Activated CD8-positive, alpha-beta memory T cell treated with anti-CD3 and anti-CD28 coated beads, Interleukin-2, amount 50 U/mL, for 1 hour (primary cell): ENCODE measurements around the gene C2.
"Not testable (repeated sequence)": the region's sequence is repeated elsewhere in the genome, so short reads cannot be mapped to it uniquely, and the experiment has no call there.

Source experiments
- DNase-seq: peaks from one replicate; pipeline ENCODE4 v3.0.0-alpha.2; 2020; ENCODE audit errors: extremely low read depth

C2 gene

DNA sequence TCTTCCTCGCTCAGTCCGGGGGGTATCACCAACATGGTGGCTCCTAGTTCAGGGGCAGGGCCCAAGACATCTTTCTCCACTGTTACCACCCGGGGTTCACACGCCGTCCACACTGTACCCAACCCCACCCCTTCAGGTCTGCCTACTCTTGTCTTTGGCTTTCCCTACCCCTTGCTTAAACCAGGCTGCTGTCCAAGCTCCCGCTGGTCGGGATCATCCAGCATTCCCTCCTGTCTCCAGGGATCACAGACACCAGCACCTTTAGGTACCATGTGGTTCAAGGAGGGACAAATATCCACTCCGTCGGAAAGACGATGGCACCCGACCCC lies 30.9 kb downstream of the C2 start:
- no peak for DNase-seq

DNA sequence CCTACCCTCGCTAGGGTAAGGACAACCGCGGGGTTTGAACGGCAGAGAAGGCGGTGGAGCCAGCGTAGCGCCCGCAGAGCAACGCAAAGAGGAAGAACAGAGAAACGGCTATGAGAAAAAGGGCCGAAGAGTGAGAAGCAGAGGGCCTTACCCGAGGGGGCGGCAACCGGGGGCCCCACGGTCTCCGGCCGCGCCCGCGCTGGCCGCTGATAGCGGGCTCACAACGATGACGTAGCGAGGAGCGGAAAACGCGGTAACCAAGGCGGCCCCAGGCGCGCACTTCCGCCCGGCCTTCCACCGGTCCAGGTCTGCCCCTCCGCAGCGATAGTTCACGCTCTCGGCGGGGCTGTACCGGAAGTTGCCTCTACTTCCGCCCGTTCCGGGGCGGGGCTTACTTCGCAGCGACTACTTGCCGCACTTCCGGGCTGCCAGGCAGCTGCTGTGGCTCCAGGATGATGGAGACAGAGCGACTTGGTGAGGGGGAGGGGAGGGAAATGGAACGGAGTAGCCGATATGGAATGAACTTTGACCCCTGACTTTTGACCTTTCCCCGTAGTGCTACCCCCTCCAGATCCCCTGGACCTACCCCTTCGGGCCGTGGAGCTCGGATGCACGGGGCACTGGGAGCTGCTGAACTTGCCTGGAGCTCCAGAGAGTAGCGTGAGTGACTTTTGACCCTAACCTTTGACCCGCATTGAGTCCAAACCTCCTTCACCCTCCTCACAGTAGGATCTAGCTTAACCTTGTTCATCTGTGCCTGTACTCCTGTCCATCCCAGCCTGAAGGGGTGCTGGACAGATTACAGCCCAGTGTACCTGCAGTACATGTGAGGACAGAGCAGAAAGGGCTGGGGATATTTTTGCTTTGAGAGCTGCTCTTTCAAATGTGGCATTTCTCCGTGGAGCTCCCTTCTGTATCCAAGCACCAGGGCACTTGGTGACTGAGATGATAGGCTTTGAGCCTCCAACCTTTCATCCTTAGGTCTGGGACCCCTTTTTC lies 31.5 kb downstream of the C2 start, which contains the start of the genes NELFE and SKIC2:
NELFE (minus strand) TSS at position 231 of the 999 bp plus-strand sequence. CDS start 525 bp downstream, outside the sequence.
SKIC2 (plus strand) TSS at position 435 of the 999 bp plus-strand sequence; CDS start at position 453, 18 bp downstream.
- DNase-seq, result peak; percentile 91

DNA sequence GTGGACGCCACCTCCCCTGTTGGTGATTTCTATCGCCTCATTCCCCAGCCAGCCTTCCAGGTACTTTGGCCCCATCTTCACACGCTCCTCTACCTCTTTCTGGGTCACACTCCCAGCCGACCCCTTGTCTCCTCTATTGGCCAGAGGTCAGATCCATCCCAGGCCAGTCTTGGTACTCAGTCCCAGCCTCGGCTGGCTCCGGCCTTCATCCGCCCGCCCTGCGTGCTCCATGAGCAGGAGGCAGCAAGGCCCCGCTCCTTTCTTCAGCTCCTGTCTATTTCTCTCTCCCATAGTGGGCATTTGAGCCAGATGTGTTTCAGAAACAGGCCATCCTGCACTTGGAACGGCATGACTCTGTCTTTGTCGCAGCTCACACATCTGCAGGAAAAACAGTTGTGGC lies 34.1 kb downstream of the C2 start:
- no peak for DNase-seq

DNA sequence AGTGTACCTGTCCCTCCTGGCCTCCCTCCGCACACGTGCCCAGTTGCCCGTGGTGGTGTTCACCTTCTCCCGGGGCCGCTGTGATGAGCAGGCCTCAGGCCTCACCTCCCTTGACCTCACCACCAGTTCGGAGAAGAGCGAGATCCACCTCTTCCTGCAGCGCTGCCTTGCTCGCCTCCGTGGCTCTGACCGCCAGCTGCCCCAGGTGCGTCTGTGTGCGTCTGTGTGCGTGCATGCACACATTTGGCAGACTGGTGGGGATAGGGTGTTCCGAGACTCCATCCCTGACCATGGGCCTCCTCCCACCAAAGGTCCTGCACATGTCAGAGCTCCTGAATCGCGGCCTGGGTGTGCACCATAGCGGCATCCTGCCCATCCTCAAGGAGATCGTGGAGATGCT lies 36.4 kb downstream of the C2 start:
- DNase-seq, result no peak

DNA sequence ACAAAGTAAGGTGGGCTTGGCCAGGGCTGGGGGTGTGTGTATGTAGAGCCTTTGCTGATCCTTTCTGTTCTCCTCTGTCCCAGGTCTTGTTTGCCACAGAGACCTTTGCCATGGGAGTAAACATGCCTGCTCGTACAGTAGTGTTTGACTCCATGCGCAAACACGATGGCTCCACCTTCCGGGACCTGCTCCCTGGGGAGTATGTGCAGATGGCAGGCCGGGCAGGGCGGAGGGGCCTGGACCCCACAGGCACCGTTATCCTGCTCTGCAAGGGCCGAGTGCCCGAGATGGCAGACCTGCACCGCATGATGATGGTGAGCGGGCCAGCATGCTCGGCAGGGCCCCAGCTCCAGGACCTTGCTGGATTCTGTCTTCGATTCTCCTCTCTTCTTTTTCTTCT lies 38.2 kb downstream of the C2 start:
- no peak for DNase-seq

DNA sequence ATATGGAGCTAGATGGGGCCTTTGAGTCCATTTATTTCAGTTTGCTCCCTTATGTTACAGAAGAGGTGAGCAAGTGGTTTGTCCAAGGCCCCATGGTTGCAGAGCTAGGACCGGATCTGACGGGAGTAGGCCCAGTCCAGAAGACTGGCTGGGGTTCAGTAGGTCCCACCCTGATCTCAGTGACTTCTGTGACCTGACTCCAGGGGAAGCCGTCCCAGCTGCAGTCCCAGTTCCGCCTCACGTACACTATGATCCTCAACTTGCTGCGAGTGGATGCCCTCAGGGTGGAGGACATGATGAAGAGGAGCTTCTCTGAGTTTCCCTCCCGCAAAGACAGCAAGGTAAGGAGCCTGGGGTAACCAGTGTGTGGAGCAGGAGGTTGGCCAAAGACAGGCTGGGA lies 39.0 kb downstream of the C2 start:
- DNase-seq, result no peak

DNA sequence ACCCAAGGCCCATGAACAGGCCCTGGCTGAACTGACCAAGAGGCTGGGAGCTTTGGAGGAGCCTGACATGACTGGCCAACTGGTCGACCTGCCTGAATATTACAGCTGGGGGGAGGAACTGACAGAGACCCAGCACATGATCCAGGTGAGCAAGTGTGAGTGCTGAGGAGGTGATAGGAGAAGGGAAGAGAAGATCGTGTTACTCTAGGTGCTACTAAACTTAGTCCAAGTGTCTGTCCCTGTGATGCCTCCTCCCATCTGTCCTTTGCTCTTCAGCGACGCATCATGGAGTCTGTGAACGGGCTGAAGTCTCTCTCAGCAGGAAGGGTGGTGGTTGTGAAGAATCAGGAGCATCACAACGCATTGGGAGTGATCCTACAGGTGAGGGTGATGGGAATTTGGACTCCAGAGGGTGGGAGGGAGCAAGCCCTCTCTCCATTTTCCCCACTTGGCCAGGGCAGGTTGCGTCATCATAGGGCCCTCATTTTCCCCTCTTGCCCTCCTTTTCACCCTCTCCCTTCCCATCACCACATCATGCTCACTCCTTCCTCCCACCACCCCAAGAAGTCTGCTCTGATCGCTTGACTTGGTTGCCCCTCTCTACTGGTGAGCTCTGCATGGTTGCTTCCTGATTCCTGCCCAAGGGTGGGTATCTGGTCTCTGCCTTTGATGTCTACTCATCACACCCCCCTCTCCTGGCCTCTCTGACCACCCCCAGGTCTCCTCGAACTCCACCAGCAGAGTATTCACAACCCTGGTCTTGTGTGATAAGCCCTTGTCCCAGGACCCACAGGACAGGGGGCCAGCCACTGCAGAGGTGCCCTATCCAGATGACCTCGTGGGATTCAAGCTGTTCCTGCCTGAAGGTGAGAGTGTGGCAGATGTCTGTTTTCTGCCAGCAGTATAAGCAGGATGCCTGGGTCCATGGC lies 39.7 kb downstream of the C2 start:
- no peak for DNase-seq

DNA sequence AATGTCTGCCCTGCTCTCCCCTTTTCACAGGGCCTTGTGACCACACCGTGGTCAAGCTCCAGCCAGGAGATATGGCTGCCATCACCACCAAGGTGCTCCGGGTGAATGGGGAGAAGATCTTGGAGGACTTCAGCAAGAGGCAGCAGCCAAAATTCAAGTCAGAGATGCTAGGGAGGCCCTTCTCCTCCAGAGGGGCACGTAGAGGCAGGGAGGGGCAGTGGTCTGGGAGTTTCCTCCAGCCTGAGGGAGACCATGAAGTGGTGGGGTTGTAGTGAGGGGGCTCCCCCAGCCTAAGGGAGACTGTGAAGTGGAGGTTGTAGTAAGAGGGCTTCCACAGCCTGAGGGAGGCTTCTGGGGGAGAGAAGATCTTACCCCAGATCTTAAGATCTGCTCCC lies 40.4 kb downstream of the C2 start:
- DNase-seq, result no peak

DNA sequence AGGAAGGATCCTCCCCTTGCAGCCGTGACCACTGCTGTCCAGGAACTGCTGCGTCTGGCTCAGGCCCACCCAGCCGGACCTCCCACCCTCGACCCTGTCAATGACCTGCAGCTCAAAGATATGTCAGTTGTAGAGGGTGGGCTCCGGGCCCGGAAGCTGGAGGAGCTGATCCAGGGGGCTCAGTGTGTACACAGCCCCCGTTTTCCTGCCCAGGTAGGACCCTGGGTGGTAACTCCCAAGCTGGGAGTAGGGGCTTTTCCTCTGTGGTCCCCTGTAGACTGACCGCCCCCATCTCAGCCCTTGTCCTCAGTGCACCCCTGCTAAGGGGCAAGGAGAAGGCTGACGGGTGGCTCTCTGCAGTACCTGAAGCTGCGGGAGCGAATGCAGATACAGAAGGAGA lies 40.8 kb downstream of the C2 start:
- no peak for DNase-seq

DNA sequence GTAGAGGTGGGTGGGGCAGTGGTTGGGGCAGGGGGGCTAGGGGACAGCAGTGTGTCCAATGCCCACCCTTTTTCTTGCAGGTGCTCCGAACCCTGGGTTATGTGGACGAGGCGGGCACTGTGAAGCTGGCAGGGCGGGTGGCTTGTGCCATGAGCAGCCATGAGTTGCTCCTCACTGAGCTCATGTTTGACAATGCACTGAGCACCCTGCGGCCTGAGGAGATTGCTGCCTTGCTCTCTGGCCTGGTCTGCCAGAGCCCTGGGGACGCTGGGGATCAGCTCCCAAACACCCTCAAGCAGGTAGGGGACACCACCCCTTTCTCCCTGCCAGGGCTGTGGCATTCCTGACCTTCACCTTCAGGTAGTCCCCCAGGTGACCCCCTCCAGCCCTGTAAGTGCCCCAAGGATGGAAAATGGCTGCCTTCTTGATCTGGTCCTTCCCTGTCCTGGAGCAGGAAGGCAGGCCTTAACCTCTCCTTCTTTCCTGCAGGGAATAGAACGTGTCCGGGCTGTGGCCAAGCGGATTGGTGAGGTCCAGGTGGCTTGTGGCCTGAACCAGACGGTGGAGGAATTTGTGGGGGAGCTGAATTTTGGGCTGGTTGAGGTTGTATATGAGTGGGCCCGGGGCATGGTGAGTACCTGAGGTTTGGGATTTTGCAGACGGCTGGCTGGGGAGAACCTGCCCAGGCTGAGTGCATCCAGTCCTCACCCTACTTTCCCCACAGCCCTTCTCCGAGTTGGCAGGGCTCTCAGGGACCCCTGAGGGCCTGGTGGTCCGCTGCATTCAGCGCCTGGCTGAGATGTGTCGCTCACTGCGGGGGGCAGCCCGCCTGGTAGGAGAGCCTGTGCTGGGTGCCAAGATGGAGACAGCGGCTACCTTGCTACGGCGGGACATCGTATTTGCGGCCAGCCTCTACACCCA lies 41.5 kb downstream of the C2 start:
- no peak for DNase-seq

DNA sequence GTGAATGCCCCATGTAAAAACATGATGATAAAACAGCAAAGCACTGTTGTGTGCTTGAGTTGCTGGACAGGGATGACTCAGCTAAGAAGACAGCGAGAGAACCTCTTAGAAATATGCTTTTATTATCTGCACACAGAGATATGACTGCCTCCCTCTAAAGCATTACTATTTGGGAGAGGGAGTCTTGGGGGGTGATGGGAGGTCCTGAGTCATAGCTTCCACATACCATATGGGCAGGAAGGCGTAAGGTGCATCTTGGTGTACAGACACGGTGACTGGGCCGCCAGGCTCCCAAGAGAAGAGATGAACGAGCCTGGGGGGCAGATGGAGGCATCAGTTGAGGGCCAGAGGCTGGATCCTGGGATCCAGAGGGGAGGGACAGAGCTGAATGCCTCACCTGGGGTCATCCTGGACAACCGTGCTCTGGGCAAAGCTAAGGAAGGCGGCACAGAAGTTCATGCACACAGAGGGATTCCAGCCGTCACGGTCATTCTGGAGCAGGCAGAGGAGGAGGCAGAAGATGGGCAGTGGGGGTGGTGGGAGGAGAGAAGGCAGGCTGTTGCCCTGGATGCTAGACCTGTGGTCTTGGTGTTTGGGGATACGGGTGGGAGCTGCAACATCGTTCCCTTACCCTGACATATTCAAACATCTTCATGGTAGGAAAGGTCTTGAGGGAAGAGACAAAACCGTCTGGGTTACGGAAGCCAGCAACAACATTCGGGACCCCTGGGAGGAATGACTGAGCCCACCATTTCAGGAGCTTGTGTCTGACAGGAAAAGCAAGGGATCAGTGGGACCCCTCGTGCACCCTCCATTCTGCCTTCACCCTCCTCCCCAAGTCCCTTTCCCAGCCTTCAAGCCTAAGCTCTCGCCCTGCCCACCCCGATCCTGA lies 42.4 kb downstream of the C2 start:
- DNase-seq, result no peak

DNA sequence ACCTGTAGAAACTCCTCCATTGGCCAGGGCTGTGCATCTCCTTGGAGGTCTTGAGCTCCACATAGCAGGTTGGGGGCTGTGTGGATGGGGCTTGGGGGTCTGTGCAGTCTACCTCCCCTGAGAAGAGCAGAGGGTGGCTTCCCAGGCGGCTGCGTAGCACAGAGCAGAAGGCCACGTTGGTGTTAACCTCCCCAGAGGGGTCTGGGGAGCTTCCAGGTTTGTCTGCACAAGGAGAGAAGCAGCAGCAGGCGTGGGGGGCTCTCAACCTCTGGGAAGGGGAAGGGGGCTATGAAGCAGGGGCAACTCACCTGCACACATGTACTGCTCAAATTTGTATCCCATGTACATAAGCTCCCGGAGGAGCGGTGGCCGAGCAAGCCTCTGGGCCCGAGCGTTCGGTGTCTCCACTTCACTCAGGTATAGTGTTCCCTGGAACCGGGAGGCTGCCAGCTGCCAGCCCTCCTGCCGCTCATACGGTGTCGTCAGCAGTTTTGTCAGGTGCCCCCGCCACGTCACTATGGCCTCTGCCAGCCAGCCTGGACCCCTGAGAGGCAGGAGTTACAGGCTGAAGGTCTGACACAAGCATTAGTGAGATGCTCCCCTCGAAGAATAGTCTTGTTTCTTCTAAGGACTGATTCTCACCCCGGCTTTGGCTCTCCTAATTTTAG lies 43.2 kb downstream of the C2 start:
- no peak for DNase-seq

DNA sequence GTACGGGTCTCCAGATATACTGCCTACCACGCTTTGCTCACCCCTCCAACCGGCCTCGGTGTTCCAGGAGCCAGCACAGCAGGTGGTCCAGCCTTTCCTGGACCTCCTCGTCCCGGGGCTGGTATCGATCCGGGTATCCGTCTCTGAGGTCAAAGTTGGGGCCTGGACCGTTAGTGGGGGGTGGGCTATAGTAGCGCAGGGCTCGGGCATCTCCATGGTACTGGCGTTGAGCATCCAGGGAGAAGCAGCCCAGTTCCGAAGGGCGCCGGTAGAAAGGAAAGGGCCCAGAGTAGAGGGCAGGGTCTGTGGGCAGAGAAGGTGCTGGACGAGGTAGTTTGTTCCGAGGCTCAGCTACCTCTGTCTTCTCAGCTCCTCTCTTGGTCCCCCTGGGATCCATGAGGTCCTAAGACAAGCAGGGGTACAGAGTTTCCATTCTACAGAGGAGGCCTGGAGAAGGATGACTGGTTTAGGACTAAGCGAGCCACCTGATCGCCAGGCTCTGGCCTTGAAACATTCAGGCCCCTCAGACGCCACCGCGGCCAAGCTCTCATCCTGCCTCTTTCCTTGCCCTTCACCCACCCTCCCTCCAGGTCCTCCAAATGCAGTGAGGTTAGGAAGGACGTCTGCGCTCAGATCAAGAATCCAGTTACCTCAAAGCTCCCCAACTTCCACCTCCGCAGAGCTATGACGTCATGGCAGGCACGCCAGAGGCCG lies 43.9 kb downstream of the C2 start:
- no peak for DNase-seq

DNA sequence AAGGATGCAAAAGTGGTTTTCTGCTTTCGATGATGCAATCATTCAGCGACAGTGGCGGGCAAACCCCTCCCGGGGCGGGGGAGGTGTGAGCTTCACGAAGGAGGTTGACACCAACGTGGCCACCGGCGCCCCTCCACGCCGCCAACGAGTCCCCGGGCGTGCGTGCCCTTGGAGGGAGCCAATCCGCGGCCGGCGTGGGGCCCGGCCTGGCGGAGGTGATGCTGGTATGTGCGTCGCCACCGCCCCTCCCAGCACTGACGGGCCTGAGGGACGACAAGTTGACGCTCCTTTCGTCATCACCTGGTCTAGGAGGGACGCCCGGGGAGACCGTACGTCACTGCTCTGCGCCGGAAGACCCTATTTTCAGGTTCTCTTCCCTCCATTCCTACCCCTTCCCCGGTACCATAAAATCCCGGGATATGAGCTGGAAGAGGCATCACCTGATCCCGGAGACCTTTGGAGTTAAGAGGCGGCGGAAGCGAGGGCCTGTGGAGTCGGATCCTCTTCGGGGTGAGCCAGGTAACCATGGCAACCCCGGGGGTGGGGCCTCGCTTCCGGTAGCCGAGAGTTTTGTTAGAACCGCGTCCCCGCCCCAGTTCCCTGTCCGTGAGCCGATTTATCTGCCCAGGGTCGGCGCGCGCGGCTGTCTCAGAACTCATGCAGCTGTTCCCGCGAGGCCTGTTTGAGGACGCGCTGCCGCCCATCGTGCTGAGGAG lies 44.6 kb downstream of the C2 start, which contains the start of gene DXO:
DXO (minus strand) TSS at position 146 of the 716 bp plus-strand sequence. CDS start 463 bp downstream, outside the sequence.
- peak; percentile 99 for DNase-seq

DNA sequence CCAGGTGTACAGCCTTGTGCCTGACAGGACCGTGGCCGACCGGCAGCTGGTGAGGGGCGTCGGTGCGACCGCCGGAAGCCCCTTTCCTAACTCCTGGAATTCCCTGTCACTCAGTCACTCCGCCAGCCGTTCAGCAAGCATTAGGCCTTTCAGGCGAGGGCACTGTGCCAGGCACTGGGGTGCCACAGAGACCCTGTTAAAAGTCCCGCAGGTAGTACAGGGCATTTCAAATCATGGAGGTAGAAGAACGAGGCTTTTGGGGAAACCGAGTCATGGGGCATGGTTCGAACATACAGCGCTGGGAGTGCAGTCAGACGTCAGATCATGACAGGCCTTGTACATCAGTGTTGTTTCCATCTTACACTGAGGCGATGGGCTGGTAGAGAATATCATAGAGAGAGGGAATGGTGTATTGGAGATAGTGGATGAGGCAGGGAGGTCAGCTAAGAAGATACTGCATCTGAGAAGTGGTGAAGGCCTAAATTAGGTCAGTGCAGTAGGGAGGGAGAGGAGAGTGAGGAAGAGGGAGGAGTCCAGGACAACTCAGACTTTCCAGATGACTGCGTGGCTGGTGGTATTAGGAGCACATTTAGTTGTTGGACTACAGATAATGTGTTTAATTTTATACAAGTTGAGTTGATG lies 45.3 kb downstream of the C2 start:
- DNase-seq, result no peak

DNA sequence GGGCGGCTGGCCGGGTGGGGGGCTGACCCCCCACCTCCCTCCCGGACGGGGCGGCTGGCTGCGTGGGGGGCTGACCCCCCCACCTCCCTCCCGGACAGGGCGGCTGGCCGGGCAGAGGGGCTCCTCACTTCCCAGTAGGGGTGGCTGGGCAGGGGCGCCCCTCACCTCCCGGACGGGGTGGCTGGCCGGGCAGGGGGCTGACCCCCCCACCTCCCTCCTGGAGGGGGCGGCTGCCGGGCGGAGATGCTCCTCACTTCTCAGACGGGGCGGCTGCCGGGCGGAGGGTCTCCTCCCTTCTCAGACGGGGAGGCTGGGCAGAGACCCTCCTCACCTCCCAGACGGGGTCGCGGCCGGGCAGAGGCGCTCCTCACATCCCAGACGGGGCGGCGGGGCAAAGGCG lies 48.5 kb downstream of the C2 start:
- not testable (repeated sequence) for DNase-seq

DNA sequence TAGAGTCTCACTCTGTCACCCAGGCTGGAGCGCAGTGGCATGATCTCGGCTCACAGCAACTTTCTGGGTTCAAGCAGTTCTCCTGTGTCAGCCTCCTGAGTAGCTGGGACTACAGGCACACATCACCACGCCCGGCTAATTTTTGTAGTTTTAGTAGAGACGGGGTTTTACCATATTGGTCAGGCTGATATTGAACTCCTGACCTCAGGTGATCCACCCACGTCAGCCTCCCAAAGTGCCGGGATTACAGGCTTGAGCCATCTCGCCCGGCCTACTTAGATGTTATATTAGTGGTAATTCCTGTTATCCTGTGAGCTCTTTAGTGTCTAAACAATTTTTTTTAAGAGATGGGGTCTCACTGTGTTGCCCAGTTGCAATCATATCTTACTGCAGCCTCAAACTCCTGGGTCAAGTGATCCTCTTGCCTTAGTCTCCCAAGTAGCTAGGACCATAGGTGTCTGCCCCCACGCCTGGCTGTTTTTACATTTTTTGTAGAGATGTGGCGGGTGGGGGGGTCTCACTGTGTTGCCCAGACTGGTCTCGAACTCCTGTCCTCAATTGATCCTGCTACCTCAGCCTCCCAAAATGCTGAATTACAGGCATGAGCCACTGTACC lies 50.4 kb downstream of the C2 start:
- no peak for DNase-seq
